Measurements from ENCODE around the gene NREP. TPM values are rescaled to one million over a fixed set of nuclear protein-coding genes. Genes with fewer than 3 reads are reported as not detected.

NREP gene
- total and polyA plus RNA-seq, 3 donors from 2014 or later = 17.0 to 28.0 (median 25.2) TPM

GRCh38 chr5:111691508-111691907 lies 65.5 kb downstream of the NREP start:
- no peaks in the 10 kb centered on the region for H3K27me3 ChIP-seq
- DNase-seq = no peak
- TF ChIP-seq, protein P1, sequence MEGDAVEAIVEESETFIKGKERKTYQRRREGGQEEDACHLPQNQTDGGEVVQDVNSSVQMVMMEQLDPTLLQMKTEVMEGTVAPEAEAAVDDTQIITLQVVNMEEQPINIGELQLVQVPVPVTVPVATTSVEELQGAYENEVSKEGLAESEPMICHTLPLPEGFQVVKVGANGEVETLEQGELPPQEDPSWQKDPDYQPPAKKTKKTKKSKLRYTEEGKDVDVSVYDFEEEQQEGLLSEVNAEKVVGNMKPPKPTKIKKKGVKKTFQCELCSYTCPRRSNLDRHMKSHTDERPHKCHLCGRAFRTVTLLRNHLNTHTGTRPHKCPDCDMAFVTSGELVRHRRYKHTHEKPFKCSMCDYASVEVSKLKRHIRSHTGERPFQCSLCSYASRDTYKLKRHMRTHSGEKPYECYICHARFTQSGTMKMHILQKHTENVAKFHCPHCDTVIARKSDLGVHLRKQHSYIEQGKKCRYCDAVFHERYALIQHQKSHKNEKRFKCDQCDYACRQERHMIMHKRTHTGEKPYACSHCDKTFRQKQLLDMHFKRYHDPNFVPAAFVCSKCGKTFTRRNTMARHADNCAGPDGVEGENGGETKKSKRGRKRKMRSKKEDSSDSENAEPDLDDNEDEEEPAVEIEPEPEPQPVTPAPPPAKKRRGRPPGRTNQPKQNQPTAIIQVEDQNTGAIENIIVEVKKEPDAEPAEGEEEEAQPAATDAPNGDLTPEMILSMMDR (IDR thresholded peaks at IDR 0.05) = no peak
- no peak for TF ChIP-seq POLR2A (IDR thresholded peaks at IDR 0.05)
- H3K4me3 ChIP-seq = no peak overlapping the region
- intact Hi-C loops (cut with DNase I; ENCODE audit: low total_unique reads) = no loop called here
- 84 to 93% methylated on average over 3 of the region's 3 CpGs for WGBS, 2 donors
- no peaks in the 10 kb centered on the region for H3K9me3 ChIP-seq
- H3K36me3 ChIP-seq (ENCODE audit: low read depth, missing control alignments) = no peaks in the 10 kb centered on the region
- H3K27ac ChIP-seq = no peak overlapping the region
- no peaks in the 10 kb centered on the region for H3K4me1 ChIP-seq

DNA sequence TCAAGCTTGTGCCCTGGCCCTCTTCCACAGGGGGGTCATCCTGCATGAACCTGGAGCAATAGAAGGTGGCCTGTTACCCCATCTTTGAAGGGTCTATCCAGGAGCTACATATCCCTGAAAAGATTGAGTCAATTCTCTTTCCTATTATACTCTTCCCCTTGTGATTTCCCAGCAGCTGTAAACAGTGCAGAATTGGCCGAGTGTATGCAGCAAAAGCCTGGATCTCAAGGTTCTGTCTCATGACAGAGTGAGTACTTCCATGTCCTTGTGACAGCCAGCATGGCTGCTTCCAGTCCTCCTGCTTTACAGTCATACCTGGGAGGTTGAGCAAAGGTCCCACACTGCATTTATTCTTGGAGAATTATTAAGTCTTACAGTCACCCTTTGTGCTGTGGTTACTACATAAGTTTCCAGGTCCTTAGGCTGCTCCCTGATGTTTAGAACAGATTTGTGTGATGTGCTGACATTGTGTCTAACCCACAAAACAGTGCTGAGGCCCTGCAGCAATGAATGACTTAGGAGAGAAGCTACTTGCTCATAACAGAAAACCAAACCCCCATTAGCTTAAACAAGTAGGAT lies 67.5 kb downstream of the NREP start:
- intact Hi-C loops (cut with DNase I; ENCODE audit: low total_unique reads) = no loop called here
- Histone ChIP-seq H3K27ac (no peak overlapping the region), H3K27me3 (no peaks in the 10 kb centered on the region), H3K36me3 (ENCODE audit: low read depth, missing control alignments) (no peaks in the 10 kb centered on the region), H3K4me3 (no peak overlapping the region), H3K9me3 (no peaks in the 10 kb centered on the region), H3K4me1 (no peaks in the 10 kb centered on the region)
- TF ChIP-seq POLR2A (IDR thresholded peaks at IDR 0.05) = no peak
- TF ChIP-seq, protein P1 (IDR thresholded peaks at IDR 0.05) = no peak
- 75 to 86% methylated on average over 1 of the region's 1 CpG for WGBS, 2 donors
- DNase-seq = no peak

- WGBS, 2 donors = 97% methylated on average over 3 of the region's 3 CpGs
- TF ChIP-seq, protein P1 (IDR thresholded peaks at IDR 0.05) = no peak
- TF ChIP-seq POLR2A (IDR thresholded peaks at IDR 0.05) = no peak
- intact Hi-C loops (cut with DNase I; ENCODE audit: low total_unique reads) = no loop called here
These were observed 71.0 kb downstream of the NREP start for GRCh38 chr5:111685969-111686368.

GRCh38 chr5:111682641-111683040 lies 74.4 kb downstream of the NREP start:
- no peak for TF ChIP-seq POLR2A (IDR thresholded peaks at IDR 0.05)
- TF ChIP-seq, protein P1 (IDR thresholded peaks at IDR 0.05) = no peak
- 90 to 91% methylated on average over 6 of the region's 6 CpGs for WGBS, 2 donors
- no peak for DNase-seq
- Histone ChIP-seq H3K36me3 (ENCODE audit: low read depth, missing control alignments) (no peaks in the 10 kb centered on the region), H3K4me3 (no peak overlapping the region), H3K27me3 (no peaks in the 10 kb centered on the region), H3K27ac (peak overlapping the region in 1 of 2 donors; percentile 50), H3K4me1 (peaks cover 13% of the 10 kb centered on the region), H3K9me3 (no peaks in the 10 kb centered on the region)
- intact Hi-C loops (cut with DNase I; ENCODE audit: low total_unique reads) = no loop called here

More at GRCh38 chr5:111685969-111686368, 71.0 kb downstream of the NREP start:
- Histone ChIP-seq H3K4me1 (peaks cover 8% of the 10 kb centered on the region), H3K9me3 (no peaks in the 10 kb centered on the region), H3K36me3 (ENCODE audit: low read depth, missing control alignments) (no peaks in the 10 kb centered on the region), H3K4me3 (no peak overlapping the region), H3K27me3 (no peaks in the 10 kb centered on the region), H3K27ac (no peak overlapping the region)
- no peak for DNase-seq

DNA sequence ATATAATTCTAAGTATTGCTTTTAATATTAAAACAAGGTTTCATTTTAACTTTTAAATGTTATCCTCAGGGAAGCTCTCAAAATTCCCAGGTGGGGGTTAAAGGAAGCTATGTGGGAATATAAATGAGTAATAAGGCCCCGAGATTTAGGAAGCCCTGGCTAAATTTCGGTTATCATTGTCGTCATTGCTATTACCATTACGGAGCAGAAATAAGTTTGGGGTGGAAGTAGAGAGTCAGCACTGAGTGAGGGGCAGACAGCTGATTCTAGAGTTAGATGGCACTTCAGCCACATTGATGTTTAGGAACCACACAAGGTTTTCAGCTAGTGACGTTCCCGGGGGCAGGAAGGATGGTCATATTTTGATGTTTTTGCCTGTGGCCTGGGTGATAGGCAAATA lies 74.9 kb downstream of the NREP start:
- peaks cover 13% of the 10 kb centered on the region for H3K4me1 ChIP-seq
- H3K27me3 ChIP-seq = no peaks in the 10 kb centered on the region
- WGBS, 2 donors = 54 to 58% methylated on average over 6 of the region's 6 CpGs
- TF ChIP-seq, protein P1 (IDR thresholded peaks at IDR 0.05) = no peak
- no peak for TF ChIP-seq POLR2A (IDR thresholded peaks at IDR 0.05)
- H3K27ac ChIP-seq = peak overlapping the region; percentile 24 to 50
- H3K9me3 ChIP-seq = no peaks in the 10 kb centered on the region
- intact Hi-C loops (cut with DNase I; ENCODE audit: low total_unique reads) = no loop called here
- no peaks in the 10 kb centered on the region for H3K36me3 ChIP-seq (ENCODE audit: low read depth, missing control alignments)
- no peak overlapping the region for H3K4me3 ChIP-seq
- no peak for DNase-seq

All from testis (tissue), 3 donors.